Neural cell (in vitro differentiated cells): ENCODE data around the gene ARMC2.

ENCODE experiments used
- EP300 ChIP-seq: fragments of 450-650 bp; conservative IDR thresholded peaks from 2 replicates; pipeline ENCODE4 v1.6.1; 2014; ENCODE audit warnings: antibody characterized with exemption, mild to moderate bottlenecking, moderate library complexity; ENCODE audit not compliant: poor library complexity, severe bottlenecking
- EZH2 ChIP-seq: fragments of 200-600, 300-800 bp; shearing (Covaris generic), sonication (generic); IDR thresholded peaks from 2 replicates; pipeline ENCODE4 v1.6.1; 2014; ENCODE audit warnings: antibody characterized with exemption, low read length, borderline replicate concordance, mild to moderate bottlenecking; ENCODE audit not compliant: insufficient read depth, poor library complexity, severe bottlenecking
- TF ChIP-seq, protein P1 (sequence below): fragments of 450-650 bp; IDR thresholded peaks from 2 replicates; pipeline ENCODE4 v1.5.1; 2014; ENCODE audit warnings: antibody characterized with exemption, mild to moderate bottlenecking, moderate library complexity; ENCODE audit not compliant: poor library complexity, severe bottlenecking

DNA sequence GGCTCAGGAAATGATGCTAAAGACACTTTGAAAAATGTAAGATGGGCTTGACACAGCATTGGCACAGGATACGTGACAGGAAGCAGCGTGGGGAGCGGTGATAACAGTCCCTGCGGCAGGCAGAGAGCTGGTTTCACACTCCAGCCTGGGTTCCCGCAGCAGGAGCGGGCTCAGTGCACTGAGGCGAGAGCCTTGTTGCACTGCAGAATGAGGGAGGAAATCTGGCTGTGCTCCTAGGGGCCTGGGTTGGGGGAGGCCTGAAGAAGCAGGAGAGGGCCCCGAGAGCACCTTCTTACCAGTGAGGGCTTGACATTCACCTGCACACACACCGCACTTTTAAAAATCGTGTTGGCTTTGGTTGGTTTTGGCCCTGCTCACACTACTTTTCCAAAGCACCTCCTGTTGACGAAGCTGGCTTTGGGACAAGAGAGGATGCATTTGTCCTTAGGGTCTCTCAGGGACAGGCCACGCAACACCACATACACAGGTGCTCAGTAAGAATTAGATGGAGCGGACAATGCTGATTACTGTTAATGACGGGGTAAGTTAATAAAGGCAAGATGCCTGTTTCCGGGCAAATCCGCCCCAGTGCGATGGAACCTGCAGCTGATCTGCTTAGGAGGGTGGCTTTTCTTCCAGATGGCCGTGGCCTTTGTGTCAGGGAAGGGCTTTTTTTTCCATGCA is 49.4 kb upstream of the ARMC2 start:
- TF ChIP-seq, protein P1, sequence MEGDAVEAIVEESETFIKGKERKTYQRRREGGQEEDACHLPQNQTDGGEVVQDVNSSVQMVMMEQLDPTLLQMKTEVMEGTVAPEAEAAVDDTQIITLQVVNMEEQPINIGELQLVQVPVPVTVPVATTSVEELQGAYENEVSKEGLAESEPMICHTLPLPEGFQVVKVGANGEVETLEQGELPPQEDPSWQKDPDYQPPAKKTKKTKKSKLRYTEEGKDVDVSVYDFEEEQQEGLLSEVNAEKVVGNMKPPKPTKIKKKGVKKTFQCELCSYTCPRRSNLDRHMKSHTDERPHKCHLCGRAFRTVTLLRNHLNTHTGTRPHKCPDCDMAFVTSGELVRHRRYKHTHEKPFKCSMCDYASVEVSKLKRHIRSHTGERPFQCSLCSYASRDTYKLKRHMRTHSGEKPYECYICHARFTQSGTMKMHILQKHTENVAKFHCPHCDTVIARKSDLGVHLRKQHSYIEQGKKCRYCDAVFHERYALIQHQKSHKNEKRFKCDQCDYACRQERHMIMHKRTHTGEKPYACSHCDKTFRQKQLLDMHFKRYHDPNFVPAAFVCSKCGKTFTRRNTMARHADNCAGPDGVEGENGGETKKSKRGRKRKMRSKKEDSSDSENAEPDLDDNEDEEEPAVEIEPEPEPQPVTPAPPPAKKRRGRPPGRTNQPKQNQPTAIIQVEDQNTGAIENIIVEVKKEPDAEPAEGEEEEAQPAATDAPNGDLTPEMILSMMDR: no peak
- no peak for TF ChIP-seq EP300
- no peak for TF ChIP-seq EZH2
